Retinal pigment epithelial cell (primary cell): ENCODE results near the gene AK2.
"Not testable (repeated sequence)": the region's sequence is repeated elsewhere in the genome, so short reads cannot be mapped to it uniquely, and the experiment has no call there.

ENCODE experiments used
- DNase-seq: peaks from one replicate; pipeline ENCODE4 v3.0.0-alpha.2; 2010; ENCODE audit warnings: low read depth
- H3K4me3 ChIP-seq: 2 replicates; pipeline ENCODE4 v1.5.1; 2011; ENCODE audit warnings: mild to moderate bottlenecking, low read length, control low read depth, moderate library complexity
- CTCF ChIP-seq: conservative IDR thresholded peaks from 2 replicates; pipeline ENCODE4 v1.5.1; 2011; ENCODE audit warnings: low read depth, low read length, control low read depth, inconsistent platforms

AK2 gene

GRCh38 chr1:33048426-33048825 lies 11.7 kb upstream of the AK2 start:
- TF ChIP-seq CTCF = no peak
- no peak overlapping the region for H3K4me3 ChIP-seq
- no peak for DNase-seq

- DNase-seq = no peak
These were observed 11.2 kb upstream of the AK2 start for GRCh38 chr1:33047839-33048305.

GRCh38 chr1:33047290-33047689 lies 10.6 kb upstream of the AK2 start:
- no peak overlapping the region for H3K4me3 ChIP-seq
- no peak for DNase-seq
- no peak for TF ChIP-seq CTCF

More at GRCh38 chr1:33047839-33048305, 11.2 kb upstream of the AK2 start:
- no peak overlapping the region for H3K4me3 ChIP-seq
- no peak for TF ChIP-seq CTCF

- H3K4me3 ChIP-seq, DNase-seq: not testable (repeated sequence)
These were observed 9.6 kb upstream of the AK2 start for GRCh38 chr1:33046234-33046633.

- no peak for DNase-seq
- no peak for TF ChIP-seq CTCF
- no peak overlapping the region for H3K4me3 ChIP-seq
These were observed 9.1 kb upstream of the AK2 start for GRCh38 chr1:33045814-33046213.

GRCh38 chr1:33045246-33045645 lies 8.6 kb upstream of the AK2 start:
- TF ChIP-seq CTCF = no peak
- DNase-seq = no peak
- H3K4me3 ChIP-seq = no peak overlapping the region

GRCh38 chr1:33043267-33044092 lies 6.8 kb upstream of the AK2 start:
- DNase-seq = no peak
- TF ChIP-seq CTCF = no peak
- H3K4me3 ChIP-seq = no peak overlapping the region
